GM12878 (cell line): Measurements from ENCODE around the gene OR1F1.

Source experiments
- ETV6 ChIP-seq, 2 experiments: fragments of 450-650 bp in 1 of 2; IDR thresholded peaks in 1 of 2; conservative IDR thresholded peaks in 1 of 2; 2 replicates each; pipeline ENCODE4 v1.6.1; 2014; ENCODE audit warnings: antibody characterized with exemption in 1 of 2, borderline replicate concordance in 1 of 2, low read depth in 1 of 2, mild to moderate bottlenecking in 1 of 2, moderate library complexity in 1 of 2
- FOS ChIP-seq: IDR thresholded peaks from 3 replicates; pipeline ENCODE4 v1.6.1; 2011; ENCODE audit warnings: borderline replicate concordance; ENCODE audit not compliant: insufficient read length; ENCODE audit errors: extremely low read depth
- GABPA ChIP-seq: IDR thresholded peaks from 2 replicates; pipeline ENCODE4 v1.6.1; 2014; ENCODE audit warnings: antibody characterized with exemption, low read depth, mild to moderate bottlenecking, inconsistent platforms
- POLR2AphosphoS5 ChIP-seq: IDR thresholded peaks from 2 replicates; pipeline ENCODE4 v1.6.1; 2011; ENCODE audit warnings: mild to moderate bottlenecking, low read length, inconsistent platforms
- RAD21 ChIP-seq: IDR thresholded peaks from 2 replicates; pipeline ENCODE4 v1.6.1; 2011; ENCODE audit warnings: mild to moderate bottlenecking, low read depth, low read length, moderate library complexity; ENCODE audit not compliant: insufficient read depth
- RFX5 ChIP-seq: IDR thresholded peaks from 2 replicates; pipeline ENCODE4 v1.6.1; 2011; ENCODE audit warnings: low read depth, low read length, improper control_type of control experiment
- TF ChIP-seq, protein P1 (sequence below): IDR thresholded peaks from 2 replicates; pipeline ENCODE4 v1.6.1; 2011; ENCODE audit warnings: mild to moderate bottlenecking, low read depth, low read length, moderate library complexity; ENCODE audit not compliant: insufficient replicate concordance
- TF ChIP-seq, protein P2 (sequence below), 3 experiments: IDR thresholded peaks in 2 of 3; conservative IDR thresholded peaks in 1 of 3; 2 replicates each; pipeline ENCODE4 v1.5.1; 2011; ENCODE audit warnings: low read depth in 3 of 3, low read length in 3 of 3, mild to moderate bottlenecking in 3 of 3, control low read depth in 2 of 3, moderate library complexity in 2 of 3, inconsistent platforms in 1 of 3, mixed read lengths in 1 of 3; ENCODE audit not compliant: control insufficient read depth in 2 of 3, insufficient read depth in 1 of 3; ENCODE audit errors: extremely low read depth in 1 of 3
- TF ChIP-seq, protein P3 (sequence below): IDR thresholded peaks from 2 replicates; pipeline ENCODE4 v1.6.1; 2012; ENCODE audit warnings: low read depth, low read length, improper control_type of control experiment

DNA sequence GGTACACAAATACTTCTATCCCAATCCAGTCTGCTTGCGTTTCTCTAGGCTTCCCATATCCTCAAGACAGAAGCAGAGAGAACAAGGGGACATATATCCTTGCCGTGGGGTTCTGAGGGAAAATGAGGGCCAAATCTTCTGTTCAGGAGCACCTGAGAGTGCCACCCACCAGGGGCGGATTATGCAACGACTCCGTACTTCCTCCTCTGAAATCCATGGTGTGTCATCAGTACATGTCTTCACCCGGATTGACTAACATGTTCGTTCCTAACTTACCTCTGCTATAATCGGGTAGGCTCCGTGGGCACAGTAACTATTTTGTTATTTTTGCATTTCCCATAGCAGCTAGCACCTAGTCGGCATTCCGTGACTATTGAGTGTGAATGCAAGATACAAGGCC is 54.7 kb downstream of the OR1F1 start:
- no peak for TF ChIP-seq GABPA
- no peak for TF ChIP-seq POLR2AphosphoS5
- TF ChIP-seq RFX5 = no peak
- TF ChIP-seq, protein P1, sequence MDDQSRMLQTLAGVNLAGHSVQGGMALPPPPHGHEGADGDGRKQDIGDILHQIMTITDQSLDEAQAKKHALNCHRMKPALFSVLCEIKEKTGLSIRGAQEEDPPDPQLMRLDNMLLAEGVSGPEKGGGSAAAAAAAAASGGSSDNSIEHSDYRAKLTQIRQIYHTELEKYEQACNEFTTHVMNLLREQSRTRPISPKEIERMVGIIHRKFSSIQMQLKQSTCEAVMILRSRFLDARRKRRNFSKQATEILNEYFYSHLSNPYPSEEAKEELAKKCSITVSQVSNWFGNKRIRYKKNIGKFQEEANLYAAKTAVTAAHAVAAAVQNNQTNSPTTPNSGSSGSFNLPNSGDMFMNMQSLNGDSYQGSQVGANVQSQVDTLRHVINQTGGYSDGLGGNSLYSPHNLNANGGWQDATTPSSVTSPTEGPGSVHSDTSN = no peak
- TF ChIP-seq, protein P2, sequence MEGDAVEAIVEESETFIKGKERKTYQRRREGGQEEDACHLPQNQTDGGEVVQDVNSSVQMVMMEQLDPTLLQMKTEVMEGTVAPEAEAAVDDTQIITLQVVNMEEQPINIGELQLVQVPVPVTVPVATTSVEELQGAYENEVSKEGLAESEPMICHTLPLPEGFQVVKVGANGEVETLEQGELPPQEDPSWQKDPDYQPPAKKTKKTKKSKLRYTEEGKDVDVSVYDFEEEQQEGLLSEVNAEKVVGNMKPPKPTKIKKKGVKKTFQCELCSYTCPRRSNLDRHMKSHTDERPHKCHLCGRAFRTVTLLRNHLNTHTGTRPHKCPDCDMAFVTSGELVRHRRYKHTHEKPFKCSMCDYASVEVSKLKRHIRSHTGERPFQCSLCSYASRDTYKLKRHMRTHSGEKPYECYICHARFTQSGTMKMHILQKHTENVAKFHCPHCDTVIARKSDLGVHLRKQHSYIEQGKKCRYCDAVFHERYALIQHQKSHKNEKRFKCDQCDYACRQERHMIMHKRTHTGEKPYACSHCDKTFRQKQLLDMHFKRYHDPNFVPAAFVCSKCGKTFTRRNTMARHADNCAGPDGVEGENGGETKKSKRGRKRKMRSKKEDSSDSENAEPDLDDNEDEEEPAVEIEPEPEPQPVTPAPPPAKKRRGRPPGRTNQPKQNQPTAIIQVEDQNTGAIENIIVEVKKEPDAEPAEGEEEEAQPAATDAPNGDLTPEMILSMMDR (IDR thresholded peaks at IDR 0.05 in 2 of 3, conservative IDR thresholded peaks at IDR 0.05 in 1 of 3; ENCODE audit: control insufficient read depth in 2 of 3, extremely low read depth in 1 of 3, insufficient read depth in 1 of 3, low read depth in 3 of 3, low read length in 3 of 3) = no peak
- TF ChIP-seq ETV6 (conservative IDR thresholded peaks at IDR 0.05 in 1 of 2, IDR thresholded peaks at IDR 0.05 in 1 of 2; ENCODE audit: borderline replicate concordance in 1 of 2, low read depth in 1 of 2) = no peak
- no peak for TF ChIP-seq RAD21
- TF ChIP-seq, protein P3, sequence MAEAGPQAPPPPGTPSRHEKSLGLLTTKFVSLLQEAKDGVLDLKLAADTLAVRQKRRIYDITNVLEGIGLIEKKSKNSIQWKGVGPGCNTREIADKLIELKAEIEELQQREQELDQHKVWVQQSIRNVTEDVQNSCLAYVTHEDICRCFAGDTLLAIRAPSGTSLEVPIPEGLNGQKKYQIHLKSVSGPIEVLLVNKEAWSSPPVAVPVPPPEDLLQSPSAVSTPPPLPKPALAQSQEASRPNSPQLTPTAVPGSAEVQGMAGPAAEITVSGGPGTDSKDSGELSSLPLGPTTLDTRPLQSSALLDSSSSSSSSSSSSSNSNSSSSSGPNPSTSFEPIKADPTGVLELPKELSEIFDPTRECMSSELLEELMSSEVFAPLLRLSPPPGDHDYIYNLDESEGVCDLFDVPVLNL = no peak
- TF ChIP-seq FOS = no peak
